ENCODE measurements around the gene CRCP.
"Not testable (repeated sequence)": the region's sequence is repeated elsewhere in the genome, so short reads cannot be mapped to it uniquely, and the experiment has no call there.

CRCP gene

DNA sequence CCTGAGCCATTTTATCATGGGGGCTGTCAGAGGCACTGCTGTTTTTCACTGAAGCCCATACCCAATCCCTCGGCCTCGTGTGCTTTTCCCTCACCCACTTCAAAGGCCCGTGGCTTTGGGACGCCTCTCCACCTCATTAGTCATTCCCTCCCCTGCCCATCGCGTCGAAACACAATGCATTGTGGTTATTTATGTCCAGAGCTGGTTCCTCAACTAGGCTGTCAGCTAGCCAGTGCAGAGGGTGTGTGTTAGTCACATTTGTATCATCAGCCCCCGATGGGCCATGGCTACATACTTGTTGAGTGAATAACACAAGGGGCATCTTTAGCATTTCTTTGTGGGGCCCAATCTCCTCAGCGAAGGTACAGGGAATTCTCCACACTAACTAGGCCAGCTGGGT is 3.8 kb upstream of the CRCP start:
- DNase-seq = no peak

DNA sequence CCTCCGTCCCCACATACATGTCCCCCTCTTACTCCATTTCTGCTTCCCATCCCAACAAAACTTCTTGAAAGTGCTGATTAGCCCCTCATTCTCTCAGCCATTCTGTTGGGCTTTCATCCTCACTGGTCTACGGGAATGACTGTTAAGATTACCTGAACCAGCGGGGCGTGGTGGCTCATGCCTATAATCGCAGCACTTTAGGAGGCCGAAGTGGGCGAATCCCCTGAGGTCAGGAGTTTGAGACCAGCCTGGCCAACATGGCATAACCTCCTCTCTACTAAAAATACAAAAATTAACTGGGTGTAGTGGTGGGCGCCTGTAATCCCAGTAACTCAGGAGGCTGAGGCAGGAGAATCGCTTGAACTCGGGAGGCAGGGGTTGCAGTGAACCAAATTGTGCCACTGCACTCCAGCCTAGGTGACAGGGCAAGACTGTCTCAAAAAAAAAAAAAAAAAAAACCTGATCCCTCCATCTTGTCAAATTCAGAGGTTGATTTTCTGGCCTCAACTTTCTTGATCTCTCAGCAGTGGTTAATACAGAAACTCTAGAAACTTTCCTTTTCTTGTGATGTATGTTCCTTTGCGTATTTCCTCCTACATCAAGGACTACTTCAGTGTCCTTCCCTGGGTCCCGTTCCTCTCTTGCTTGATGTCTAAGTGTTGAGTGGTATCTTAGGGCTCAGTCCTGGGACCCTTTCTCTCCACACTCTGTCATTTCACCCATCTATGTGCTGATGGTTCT is 2.2 kb downstream of the CRCP start:
- not testable (repeated sequence) for DNase-seq

DNA sequence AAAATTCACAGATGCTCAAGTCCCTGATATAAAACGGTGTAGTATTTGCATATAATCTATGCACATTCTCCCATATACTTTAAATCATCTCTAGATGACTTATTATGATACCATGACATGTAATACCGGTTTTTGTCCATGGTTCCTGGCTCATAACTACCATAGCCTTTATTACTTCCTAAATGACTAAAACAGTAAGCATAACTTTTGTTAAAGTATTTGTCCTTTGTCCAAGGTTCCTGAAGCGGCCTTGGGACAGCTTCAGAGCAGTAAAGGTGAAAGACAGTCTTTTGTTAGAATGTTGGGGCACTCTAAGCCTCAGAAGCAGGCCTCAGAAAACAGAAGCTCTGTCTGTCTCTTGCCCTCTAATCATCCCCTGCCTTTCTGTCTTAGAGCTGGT is 4.0 kb downstream of the CRCP start:
- no peak for DNase-seq

DNA sequence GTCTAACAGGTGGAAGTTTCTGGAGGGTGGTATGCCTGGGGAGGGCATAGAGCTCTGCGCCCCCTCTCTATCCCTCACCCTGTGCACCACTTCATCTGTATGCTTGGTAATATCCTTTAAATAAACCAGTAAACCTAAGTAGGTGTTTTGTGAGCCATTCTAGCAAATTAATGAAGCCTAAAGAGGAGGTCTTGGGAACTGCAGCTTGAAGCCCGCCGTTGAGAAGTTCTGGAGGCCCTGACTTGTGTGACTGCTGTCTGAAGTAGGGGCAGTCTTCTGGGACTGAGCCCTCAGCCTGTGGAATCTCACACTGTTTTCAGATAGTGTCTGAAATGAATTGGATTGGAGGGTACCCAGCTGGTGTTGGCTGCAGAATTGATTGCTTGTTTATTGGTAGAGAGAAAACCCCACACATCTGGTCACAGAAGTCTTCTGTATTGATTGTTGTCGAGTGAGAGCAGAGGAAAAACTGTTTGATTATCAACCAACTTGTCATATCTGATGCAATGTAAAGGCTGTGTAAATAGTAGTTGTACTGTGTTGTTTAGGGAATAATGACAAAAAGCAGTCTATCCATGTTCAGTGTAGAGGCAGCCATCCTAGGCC is 4.7 kb downstream of the CRCP start:
- DNase-seq = no peak

DNA sequence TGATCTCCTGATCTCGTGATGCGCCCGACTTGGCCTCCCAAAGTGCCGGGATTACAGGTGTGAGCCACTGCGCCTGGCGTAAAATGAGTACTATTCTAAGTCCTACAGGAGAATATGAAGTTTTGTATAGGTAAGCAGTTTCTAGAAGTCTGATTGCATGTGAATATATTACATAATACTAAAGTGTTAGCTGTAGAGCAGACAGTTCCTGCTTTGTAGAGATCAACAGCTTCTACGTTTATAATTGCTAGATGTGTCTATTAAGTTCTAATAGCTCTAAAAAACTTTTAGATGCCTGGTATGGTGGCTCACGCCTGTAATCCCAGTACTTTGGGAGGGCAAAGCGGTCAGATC is 8.5 kb downstream of the CRCP start:
- DNase-seq = no peak

DNA sequence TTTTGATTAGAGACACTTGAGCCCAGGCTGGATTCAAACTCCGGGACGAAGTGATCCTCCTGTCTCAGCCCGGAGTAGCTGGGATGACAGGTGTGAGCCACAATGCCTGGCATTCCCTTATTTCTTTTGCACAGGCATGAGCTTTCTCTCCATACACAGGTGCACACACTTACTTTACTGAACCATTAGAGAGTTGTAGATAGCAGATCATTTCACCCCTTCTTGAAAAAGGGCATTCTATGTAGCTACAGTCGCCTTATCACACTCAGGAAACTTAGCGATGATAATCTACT is 9.9 kb downstream of the CRCP start:
- DNase-seq = not testable (repeated sequence)

DNA sequence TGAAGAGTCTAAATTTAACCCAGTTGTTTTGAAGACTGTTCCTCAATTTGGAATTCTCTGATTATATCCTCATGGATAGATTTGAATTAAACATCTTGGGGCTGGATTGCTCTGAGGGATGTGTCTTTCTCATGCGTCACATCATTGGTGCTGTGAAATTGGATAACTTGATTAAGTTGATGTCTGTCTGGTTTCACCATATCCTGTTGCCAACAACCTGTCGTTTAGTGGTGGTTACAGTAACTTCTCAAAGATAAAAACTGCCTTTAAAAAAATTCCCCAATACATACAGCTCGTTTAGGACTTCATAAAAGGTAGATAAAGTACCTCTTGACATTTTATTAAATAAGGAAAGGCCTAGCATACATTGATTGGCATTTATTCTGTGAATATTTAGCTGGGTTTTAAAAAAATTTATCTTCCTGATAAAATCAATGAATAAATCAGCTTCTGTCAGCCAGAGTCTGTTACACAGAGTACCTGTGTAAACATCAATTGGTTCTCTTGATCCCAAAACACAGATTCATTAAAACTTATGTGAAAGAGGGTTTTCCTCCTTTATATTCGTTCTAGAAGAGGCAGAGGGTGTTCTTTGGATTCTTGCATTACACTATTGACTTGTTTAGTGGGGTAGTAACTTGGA is 10.5 kb downstream of the CRCP start:
- DNase-seq = no peak

DNA sequence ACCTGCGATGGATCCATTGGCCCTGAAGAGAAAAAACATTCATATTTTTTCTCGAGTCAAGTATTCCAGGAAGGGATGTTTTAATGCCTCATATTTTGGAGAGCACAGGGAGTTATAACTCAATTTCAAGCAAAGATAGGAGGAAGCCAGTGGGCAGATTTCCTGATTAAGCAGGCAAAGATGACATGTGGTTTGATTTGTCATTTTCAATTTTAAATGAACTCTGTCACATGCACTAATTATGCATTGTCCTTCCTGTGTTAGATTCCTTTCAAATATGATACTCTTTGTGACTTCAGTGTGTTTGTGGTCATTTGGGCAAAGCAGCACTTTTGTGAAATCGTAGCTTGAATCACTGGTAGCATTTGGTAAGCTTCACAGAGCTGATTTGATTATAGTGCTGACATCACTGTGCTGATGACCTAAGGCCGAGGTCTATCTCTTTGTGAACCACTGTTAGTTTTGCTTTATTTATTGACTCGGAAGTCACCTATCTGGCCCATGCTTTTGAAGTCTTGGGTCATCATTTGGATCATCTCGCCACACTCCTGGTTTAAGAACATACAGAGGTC is 11.2 kb downstream of the CRCP start:
- DNase-seq = peak; percentile 10

DNA sequence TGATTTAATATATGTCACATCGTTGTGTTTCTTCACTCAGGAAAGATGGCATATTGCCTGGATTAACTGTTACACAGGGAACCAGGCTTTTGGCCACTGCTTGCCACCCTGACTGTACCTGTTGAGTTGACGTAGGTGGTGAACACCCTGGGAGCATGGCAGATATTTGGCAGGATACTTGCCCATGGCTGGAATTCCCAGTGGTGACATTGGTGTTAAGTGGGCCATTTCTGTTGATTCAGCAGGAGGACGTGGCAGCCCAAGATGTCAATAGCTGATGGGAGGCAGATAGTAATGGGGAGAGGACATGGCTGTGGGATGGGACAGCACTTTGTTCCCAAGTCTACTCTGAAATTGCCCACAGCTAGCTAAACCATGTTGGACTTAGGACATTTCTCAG is 12.5 kb downstream of the CRCP start:
- not testable (repeated sequence) for DNase-seq

DNA sequence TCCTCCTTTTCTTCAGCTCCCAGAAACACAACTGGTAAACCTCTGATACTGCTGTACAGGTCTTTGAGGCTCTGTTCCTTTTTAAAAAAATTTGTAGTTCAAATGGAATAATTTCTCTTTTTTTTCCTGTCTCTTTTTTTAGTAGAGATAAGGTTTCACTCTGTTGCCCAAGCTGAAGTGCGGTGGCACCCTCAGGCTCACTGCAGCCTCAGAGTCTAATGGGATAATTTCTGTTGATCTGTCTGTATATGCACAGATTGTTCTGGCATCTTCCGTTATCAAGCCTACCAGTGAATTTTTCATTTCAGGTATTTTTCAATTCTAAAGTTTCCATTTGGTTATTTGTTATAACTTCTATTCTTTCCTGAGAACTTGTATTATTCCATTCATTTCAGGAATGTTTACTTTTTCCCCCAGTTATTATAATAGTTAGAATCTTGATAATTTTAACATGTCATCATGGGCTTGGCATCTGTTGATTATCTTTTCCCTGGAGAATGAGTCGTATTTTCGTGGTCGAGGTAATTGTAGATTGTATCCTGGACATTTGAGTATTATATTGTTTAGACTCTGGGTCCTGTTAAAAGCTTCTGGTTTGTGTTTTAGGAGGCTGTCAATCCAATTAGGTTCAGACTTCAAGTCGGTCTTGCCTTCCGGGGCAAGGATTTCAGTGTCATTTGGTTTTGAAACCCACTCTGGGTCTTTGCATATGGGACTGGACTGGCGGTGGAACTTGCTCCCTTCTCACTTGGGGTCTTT is 24.5 kb downstream of the CRCP start:
- DNase-seq = no peak

DNA sequence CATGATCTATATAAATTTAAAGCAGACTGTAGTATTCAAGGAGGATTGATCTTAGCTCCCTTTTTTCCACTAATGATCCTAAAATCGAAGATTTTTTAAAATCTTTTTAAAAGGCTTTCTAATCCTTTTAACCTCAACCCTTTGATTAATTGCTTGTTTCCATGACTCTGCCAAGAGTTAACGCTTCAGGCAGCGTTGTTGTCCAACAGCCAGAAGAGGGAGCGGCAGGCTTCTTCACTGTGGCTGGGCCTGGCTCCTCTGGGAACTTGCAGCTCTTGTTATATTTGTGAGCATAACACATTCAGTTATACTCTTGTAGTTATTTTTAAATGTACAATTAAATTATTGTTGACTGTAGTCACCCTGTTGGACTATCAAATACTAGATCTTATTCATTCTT is 26.3 kb downstream of the CRCP start:
- no peak for DNase-seq

DNA sequence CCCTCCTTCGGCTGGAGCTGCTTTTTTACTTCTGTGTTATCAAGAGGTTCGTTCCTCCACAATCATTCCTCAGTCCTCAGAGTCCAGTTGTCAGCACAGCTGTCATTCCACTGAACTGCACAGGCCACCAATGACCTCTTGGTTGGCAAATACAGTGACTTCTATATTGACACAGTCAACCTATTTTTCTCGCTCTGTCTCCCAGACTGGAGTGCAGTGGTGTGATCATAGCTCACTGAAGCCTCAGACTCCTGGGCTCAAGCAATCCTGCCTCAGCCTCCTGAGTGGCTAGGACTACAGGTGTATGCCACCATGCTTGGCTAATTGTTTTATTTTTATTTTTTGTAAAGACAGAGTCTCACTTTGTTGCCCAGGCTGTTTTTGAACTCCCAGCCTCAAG is 27.7 kb downstream of the CRCP start:
- no peak for DNase-seq

DNA sequence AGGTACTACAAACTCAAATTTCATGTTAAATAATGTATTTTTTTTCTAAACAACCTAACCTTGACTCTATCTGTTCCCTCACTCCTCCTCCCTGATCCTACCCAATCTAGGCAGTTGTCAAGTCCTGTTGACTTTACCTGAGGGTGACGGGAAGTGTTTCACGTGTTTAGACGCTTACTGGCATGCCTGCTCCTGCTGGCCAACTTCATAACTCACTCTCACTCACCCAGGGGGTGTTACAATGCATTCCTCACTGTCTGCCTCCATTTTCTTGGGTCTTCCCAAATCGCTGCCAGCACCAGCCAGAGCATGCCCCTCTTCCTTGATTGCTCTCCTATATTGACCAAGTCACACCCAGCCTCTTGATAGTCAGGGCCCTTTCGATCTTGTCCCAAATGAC is 28.3 kb downstream of the CRCP start:
- no peak for DNase-seq

DNA sequence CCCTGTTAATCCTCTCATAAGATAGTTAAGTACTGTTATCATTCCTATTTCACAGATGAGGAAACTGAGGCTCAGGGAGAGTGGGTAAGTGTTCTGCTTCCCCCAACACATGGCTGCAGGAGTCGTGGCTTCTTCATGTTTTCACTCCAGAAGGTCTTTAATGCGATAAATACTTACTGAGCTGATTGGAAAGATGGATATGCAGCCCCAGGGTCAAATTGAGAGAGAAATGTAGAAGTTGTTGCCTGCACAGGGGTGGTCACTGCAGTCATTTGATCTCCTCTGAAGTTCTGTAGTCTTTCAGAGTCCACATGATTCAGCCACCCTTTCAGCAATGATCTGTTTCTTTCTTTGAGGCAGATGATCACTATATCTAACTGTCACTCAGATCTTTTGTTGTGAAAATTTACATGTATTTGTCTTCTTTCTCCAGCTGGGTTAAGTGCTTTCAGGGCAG is 29.3 kb downstream of the CRCP start:
- DNase-seq = no peak

DNA sequence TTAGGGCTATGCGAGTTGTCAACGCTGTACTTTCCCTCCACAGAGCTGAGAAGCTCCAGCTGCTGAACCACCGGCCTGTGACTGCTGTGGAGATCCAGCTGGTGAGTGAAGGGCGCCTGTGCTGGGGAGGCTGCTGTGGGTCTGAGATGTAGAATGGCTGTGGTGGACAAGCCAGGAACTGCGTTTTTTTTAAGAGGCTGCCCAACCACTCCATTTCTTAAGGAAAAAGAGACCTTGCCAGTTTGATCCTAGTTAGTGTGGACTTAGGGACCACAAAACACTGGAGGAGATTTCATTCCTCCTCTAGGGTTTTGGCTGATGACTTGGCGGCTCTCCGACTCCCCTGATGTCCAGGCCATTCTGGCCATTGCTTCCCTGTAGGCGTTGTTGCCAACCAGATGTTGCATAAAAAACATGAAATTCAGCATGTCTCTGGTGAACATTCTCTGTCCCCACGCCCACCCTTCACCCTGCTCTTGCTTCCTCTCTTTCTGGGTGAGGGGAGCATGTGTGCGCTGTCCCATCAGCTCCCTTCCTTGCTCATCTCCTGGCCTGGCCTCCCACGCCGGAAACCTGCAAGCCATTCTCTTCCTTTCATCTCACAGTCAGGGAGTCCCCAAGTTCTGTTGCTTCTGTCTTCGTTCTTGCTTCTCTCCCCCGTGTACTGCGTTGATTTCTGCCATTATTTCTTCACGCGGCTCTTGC is 30.9 kb downstream of the CRCP start:
- no peak for DNase-seq

DNA sequence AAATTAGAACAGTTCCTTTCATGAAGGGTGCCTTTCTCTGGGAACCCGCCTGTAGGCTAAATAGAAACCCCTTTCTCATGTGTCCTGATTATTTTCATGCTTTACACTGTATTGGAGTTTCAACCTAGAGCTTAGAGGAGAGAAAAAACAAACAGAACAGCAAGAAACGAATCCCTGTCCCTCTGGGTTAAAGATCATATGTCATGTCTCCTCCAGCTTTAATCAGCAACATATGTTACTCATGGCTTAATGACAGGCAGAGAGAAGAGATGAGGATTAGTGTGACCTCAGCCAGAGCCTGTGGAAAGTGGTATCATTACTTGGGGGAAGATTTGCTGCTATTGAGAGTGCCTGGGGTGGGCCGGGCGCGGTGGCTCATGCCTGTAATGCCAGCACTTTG is 32.1 kb downstream of the CRCP start:
- no peak for DNase-seq

DNA sequence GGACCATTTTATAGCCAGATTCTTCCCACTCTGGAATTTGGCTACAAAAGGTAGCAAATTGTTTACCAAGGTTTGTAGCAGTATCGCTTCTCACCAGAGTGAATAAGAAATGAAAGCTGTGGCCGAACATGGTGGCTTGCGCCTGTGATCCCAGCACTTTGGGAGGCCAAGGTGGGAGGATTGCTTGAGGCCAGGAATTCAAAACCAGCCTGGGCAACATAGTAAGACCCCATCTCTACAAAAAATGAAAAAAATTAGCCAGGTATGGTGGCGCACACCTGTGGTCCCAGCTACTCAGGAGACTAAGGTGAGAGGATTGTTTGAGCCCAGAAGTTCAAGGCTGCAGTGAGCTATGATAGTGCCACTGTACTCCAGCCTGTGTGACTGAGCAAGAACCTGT is 33.0 kb downstream of the CRCP start:
- DNase-seq = not testable (repeated sequence)

DNA sequence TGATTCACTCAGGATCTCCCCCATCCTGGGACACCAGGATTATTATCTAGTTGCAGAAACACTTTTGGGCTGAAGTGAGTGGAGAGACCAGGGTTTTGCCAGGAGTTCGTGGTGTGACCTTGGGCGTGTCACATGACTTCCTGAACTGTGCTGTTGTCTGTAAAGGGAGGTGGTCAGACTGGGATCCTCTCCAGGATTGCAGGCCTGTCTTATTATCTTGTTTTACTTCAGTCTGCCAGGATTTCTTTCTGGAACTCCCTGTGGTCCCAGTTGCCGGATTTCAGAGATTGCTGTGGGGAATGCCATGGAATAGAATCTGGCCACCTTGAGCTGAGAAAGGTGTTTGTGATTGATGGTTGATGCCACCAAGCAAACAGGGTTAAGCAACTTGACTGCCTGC is 35.8 kb downstream of the CRCP start:
- DNase-seq = no peak

DNA sequence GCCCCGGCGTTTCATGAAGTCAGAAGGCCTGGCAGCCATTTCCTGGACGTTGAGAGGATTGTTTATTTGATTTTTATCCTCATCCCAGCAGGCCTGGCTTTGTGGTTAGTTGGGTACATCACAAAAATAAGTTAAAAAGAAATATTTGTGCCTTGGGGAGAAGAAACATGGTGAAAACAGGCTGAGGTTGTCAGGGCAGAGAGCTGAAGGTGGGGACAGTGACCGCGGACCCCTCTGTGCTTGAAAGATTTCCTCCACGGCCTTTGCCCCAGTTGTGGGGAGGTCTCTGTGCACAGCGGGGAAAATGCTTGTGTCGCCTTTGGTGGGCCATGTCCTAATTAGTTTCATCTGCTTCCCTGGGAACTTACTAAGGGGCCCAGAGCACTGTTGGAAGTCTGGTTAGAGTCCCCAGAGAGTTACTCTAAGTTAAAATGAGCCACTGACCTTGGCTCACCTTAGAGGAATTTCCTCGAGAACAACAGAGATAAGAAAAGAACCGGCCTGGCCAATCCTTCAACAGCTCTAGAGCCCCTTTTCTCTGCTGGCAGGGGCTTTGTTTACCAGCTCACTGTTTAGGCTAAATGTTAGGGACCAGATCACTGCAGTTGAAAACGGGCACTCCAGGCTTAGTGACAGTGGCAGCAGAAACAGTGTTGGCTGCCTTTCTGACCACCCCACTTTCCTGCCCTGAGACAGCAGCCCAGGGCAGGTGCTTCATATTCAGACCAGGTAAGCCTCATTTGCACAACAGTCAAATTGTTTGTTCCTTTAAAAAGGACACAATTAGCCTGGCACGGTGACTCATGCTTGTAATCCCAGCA is 37.9 kb downstream of the CRCP start:
- DNase-seq = no peak

DNA sequence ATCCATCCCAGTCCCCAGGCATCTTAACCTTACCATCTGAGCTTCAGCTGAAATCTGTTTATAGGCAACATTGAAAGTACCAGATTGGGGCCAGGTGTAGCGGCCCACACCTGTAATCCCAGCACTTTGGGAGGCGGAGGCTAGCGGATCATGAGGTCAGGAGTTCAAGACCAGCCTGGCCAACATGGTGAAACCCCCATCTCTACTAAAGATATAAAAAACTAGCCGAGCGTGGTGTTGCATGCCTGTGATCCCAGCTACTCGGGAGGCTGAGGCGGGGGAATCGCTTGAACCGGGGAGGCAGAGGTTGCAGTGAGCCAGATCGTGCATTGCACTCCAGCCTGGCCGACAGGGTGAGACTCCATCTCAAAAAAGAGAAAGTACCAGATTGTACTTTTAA is 39.0 kb downstream of the CRCP start:
- DNase-seq = no peak

DNA sequence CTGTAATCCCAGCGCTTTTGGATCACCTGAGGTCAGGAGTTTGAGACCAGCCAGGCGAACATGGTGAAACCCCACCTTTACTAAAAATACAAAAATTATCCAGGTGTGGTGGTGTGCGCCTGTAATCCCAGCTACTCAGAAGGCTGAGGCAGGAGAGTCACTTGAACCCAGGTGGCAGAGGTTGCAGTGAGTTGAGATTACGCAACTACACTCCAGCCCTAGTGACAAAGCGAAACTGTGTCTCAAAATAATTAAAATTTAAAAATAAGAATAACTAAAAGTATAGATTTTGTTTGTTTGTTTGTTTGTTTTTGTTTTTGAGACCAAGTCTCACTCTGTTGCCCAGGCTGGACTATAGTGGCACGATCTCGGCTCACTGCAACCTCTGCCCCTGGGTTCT is 41.4 kb downstream of the CRCP start:
- DNase-seq = not testable (repeated sequence)

DNA sequence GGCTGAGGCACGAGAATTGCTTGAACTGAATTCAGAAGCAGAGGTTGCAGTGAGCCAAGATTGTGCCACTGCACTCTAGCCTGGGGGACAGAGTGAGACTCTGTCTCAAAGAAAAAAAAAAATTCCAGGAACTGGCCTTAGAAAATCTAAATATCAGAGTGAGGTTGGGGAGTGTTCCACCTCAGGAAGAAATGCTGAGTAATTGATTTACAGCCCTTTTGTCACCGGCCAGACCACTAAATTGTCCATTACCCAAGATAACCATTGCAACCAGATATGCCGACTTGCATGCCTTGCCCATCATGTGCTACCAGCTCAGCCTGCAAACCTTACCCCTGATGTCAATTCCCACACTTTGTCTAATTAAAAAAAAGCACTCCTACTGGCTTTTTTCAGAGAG is 42.4 kb downstream of the CRCP start:
- no peak for DNase-seq
